Measurements from ENCODE around the gene BSPRY.
A peak's percentile ranks its signal among the peaks of the same experiment; 100 is the strongest.
"Not testable (repeated sequence)": the region's sequence is repeated elsewhere in the genome, so short reads cannot be mapped to it uniquely, and the experiment has no call there.

BSPRY gene

GRCh38 chr9:113406873-113407511 lies 57.7 kb downstream of the BSPRY start:
- H3K4me3 ChIP-seq (ENCODE audit: low read length): not testable (repeated sequence)
- DNase-seq (ENCODE audit: low read depth): peak; percentile 34
- peak; percentile 91 for TF ChIP-seq CTCF (conservative IDR thresholded peaks at IDR 0.05; ENCODE audit: low read depth, low read length)

- no peak for TF ChIP-seq CTCF (conservative IDR thresholded peaks at IDR 0.05; ENCODE audit: low read depth, low read length)
- no peak for DNase-seq (ENCODE audit: low read depth)
- peak overlapping the region; percentile 89 for H3K4me3 ChIP-seq (ENCODE audit: low read length)
These were observed 60.1 kb downstream of the BSPRY start for GRCh38 chr9:113409481-113409880.

- no peak for DNase-seq (ENCODE audit: low read depth)
- TF ChIP-seq CTCF (conservative IDR thresholded peaks at IDR 0.05; ENCODE audit: low read depth, low read length): no peak
- peak overlapping the region; percentile 89 for H3K4me3 ChIP-seq (ENCODE audit: low read length)
These were observed 60.5 kb downstream of the BSPRY start for GRCh38 chr9:113409883-113410206.

GRCh38 chr9:113410207-113410864 lies 61.0 kb downstream of the BSPRY start, which contains the start of the genes C9orf43 and POLE3:
Gene C9orf43 (plus strand): TSS chr9:113410747. CDS start chr9:113413494, 2,747 bp downstream.
Gene POLE3 (minus strand): TSS chr9:113410675. CDS start chr9:113410293, 382 bp downstream.
- peak within 1 kb of the TSS; percentile 89 for H3K4me3 ChIP-seq (ENCODE audit: low read length)
- DNase-seq (ENCODE audit: low read depth): peak; percentile 85
- no peak for TF ChIP-seq CTCF (conservative IDR thresholded peaks at IDR 0.05; ENCODE audit: low read depth, low read length)

DNA sequence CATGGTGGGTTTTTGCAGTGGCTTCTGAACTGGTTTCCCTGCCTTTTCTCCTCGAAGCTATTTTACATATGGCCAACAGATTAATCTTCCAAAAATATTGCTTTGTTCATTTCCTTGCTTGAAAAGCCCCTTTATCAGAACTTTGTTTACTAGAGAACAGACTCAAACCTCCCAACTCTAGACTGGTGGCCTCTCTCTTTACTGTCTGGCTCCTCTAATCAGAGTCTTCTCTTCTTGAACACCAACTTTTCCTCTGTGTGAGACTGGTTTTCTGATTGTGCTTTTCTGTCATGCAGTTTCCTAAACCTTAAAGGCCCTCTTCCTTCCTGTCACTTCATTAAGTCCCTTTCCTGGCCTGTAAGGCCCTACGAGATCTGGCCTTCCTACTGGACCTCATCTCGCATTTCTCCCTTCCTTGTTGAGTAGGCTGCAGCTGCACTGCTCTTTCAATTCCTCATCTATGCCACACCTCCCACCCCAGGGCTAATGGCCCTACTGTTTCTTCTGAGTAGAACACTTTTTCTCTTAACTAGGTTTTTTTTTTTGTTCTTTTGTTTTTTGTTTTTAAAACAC lies 66.9 kb downstream of the BSPRY start:
- no peak for DNase-seq (ENCODE audit: low read depth)
- H3K4me3 ChIP-seq (ENCODE audit: low read length): no peak overlapping the region
- no peak for TF ChIP-seq CTCF (conservative IDR thresholded peaks at IDR 0.05; ENCODE audit: low read depth, low read length)

DNA sequence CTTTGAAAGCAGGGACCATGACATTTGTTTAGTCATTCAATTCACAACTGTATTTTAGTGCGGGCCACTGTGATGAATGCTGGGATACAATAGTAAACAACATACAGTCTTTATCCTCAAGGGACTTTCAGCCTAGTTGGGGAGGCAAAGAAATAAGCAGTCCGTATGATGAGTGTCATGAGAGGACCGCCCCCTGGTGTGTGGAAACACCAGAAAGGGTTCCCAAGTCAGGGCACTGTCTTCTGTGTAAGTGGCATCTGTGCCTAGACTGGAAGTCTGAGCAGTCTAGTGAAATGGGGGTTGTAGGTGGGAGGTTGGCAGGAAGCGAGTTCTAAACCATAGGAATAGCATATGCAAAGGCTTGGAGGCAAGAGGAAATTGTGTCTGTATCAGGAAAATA lies 68.0 kb downstream of the BSPRY start:
- TF ChIP-seq CTCF (conservative IDR thresholded peaks at IDR 0.05; ENCODE audit: low read depth, low read length): no peak
- H3K4me3 ChIP-seq (ENCODE audit: low read length): no peak overlapping the region
- DNase-seq (ENCODE audit: low read depth): no peak

All from retinal pigment epithelial cell (primary cell).